Midbrain (tissue), 1 donor: ENCODE measurements around the gene P2RX5.

ENCODE experiments used
- DNase-seq: peaks from one replicate; lab custom pipeline; 2025; lab: John Stamatoyannopoulos, UW

P2RX5 gene

GRCh38 chr17:3681057-3681456, 14.9 kb downstream of the P2RX5 start:
- no peak for DNase-seq

GRCh38 chr17:3679531-3680126, 16.3 kb downstream of the P2RX5 start:
- DNase-seq = no peak

GRCh38 chr17:3678821-3679530, 17.0 kb downstream of the P2RX5 start:
- no peak for DNase-seq

- DNase-seq = no peak
Observed at GRCh38 chr17:3678095-3678820, 17.7 kb downstream of the P2RX5 start.

GRCh38 chr17:3675886-3676285, 20.1 kb downstream of the P2RX5 start:
- DNase-seq = no peak

- DNase-seq = no peak
Observed at GRCh38 chr17:3672571-3672970, 23.4 kb downstream of the P2RX5 start.

- DNase-seq = no peak
Observed at GRCh38 chr17:3669548-3669947, 26.4 kb downstream of the P2RX5 start.

GRCh38 chr17:3669085-3669347, 26.9 kb downstream of the P2RX5 start:
- no peak for DNase-seq

GRCh38 chr17:3668279-3669084, 27.5 kb downstream of the P2RX5 start, which contains the start of the genes EMC6 and TAX1BP3:
EMC6 (plus strand) TSS chr17:3668812; CDS start chr17:3669147, 335 bp downstream.
TAX1BP3 (minus strand) TSS chr17:3668578; CDS start chr17:3668526, 52 bp downstream.
- peak; percentile 98 for DNase-seq

- DNase-seq = peak; percentile 77
Observed at GRCh38 chr17:3667366-3668278, 28.3 kb downstream of the P2RX5 start.

- no peak for DNase-seq
Observed at GRCh38 chr17:3666516-3666915, 29.4 kb downstream of the P2RX5 start.

- peak; percentile 49 for DNase-seq
Observed at GRCh38 chr17:3665834-3666233, 30.1 kb downstream of the P2RX5 start.

GRCh38 chr17:3663102-3664011, 32.6 kb downstream of the P2RX5 start:
- no peak for DNase-seq

GRCh38 chr17:3660311-3660891, 35.6 kb downstream of the P2RX5 start:
- peak; percentile 55 for DNase-seq

- peak; percentile 14 for DNase-seq
Observed at GRCh38 chr17:3659541-3660111, 36.3 kb downstream of the P2RX5 start.

- DNase-seq = no peak
Observed at GRCh38 chr17:3658784-3659449, 37.0 kb downstream of the P2RX5 start.

GRCh38 chr17:3657874-3658783, 37.8 kb downstream of the P2RX5 start:
- DNase-seq = no peak

- DNase-seq = no peak
Observed at GRCh38 chr17:3657588-3657869, 38.4 kb downstream of the P2RX5 start.
